Body of pancreas (tissue), 4 donors: ENCODE data around the gene RTKN2. TPM values are rescaled to one million over a fixed set of nuclear protein-coding genes. Genes with fewer than 3 reads are reported as not detected.

Source experiments
- ATAC-seq: fragments of 150-250 bp; one replicate; pipeline ENCODE4 v1.9.1; 2016
- DNase-seq, 4 donors: peaks; one replicate each; pipeline ENCODE4 v3.0.0-alpha.2; 2019
- H3K27ac ChIP-seq, 4 donors: fragments of 200-600 bp; sonication (generic); 1 replicate in 3 of 4; 2 replicates in 1 of 4; pipeline versions ENCODE4 v1.5.1 to v1.6.1; 2016 to 2019; ENCODE audit warnings: mild to moderate bottlenecking in 1 of 4, mixed read lengths in 1 of 4, moderate library complexity in 1 of 4
- H3K27me3 ChIP-seq, 2 donors: fragments of 200-600 bp; sonication (generic); one replicate each; pipeline ENCODE4 v1.6.0; 2016; ENCODE audit warnings: mild to moderate bottlenecking in 1 of 2
- H3K36me3 ChIP-seq, 2 donors: fragments of 200-600 bp; sonication (generic); replicated peaks in 1 of 2; 2 replicates each; pipeline ENCODE4 v1.5.1; 2016; ENCODE audit warnings: low read depth in 2 of 2; ENCODE audit not compliant: insufficient read depth in 1 of 2
- H3K4me1 ChIP-seq: fragments of 200-600 bp; sonication (generic); one replicate; pipeline ENCODE4 v1.6.0; 2016
- H3K4me3 ChIP-seq, 2 donors: fragments of 200-600 bp; sonication (generic); 1 replicate in 1 of 2; 2 replicates in 1 of 2; pipeline ENCODE4 v1.5.1; 2016 to 2019
- H3K9me3 ChIP-seq, 3 donors: fragments of 200-600 bp; sonication (generic); 1 replicate in 2 of 3; 2 replicates in 1 of 3; pipeline ENCODE4 v1.5.1; 2016
- CTCF ChIP-seq, 7 experiments: fragments of 450-650 bp in 4 of 7; fragments of 200-600 bp in 3 of 7; sonication (generic) in 3 of 7; IDR thresholded peaks; one replicate each; pipeline ENCODE4 v1.5.1; 2016 to 2019; ENCODE audit warnings: antibody characterized with exemption in 7 of 7
- POLR2A ChIP-seq, 3 donors: fragments of 450-650 bp; IDR thresholded peaks; one replicate each; pipeline ENCODE4 v1.6.1; 2016; ENCODE audit warnings: antibody characterized with exemption in 3 of 3, mild to moderate bottlenecking in 2 of 3
- WGBS, 2 donors: methylation state at CpG; one replicate each; pipeline ENCODE4 v1.1.5; 2017; 5-methylcytosine and 5-hydroxymethylcytosine counted together
- intact Hi-C: fragments of 100-400 bp; cut with DNase I; formaldehyde crosslinking; loops from one replicate; pipeline ENCODE4 v1.15.1; 2023
- total RNA-seq, 2 donors: library from RNA; depleted of rRNA; stranded (reverse); fragments of >200 nt; gene quantifications; one replicate each; pipeline ENCODE4 v1.1.0, GENCODE V29; 2016

The RTKN2 gene
- total RNA-seq, 2 donors from 2014 or later: 0.33 TPM; not detected in 1

DNA sequence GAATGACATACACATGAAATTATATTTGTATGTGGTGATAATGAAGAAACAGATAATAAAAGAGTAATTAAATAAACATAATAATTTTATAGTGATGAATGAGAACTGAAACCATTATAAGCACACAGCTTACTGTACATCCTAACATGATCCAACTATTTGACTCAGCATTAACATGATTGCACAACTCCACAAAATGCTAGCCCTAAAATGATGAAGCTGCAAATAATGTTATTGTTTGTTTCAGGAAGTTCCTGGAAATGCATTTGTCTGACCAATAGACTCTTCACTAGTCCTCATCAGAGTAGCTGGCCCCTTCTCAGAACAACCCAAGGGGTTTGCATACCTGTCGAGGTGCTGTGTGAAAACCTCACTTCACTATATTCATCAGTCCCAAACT lies 115.5 kb downstream of the RTKN2 start:
- ATAC-seq (no peak), DNase-seq (peak in 1 of 4 donors; percentile 5)
- Histone ChIP-seq H3K9me3 (no peaks in the 10 kb centered on the region), H3K27me3 (no peaks in the 10 kb centered on the region), H3K27ac (no peak overlapping the region), H3K4me1 (no peaks in the 10 kb centered on the region), H3K36me3 (no peaks in the 10 kb centered on the region), H3K4me3 (no peak overlapping the region)
- intact Hi-C loops: no loop called here
- 89 to 95% methylated on average over 1 of the region's 1 CpG for WGBS, 2 donors
- TF ChIP-seq POLR2A (IDR thresholded peaks at IDR 0.05) (no peak), CTCF (IDR thresholded peaks at IDR 0.05) (no peak)

DNA sequence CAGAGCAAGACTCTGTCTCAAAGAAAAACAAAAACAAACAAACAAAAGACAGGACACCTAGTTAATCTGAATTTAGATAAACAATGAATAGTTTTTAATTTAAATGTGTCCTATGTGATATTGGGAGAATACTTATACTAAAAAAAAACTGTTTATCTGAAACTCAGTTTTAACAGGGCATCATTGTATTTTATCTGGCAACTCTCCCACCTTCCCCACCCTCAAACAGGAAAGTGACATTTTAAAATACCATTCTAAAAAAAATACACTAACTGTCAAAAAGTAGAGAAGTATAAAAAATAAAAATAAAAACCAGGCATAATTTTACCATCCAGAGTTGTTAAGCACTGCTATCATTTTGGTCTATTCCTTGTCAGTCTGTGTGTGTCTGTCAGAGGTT lies 119.0 kb downstream of the RTKN2 start:
- H3K27ac ChIP-seq: no peak overlapping the region
- no peaks in the 10 kb centered on the region for H3K4me1 ChIP-seq
- TF ChIP-seq POLR2A (IDR thresholded peaks at IDR 0.05) (no peak), CTCF (IDR thresholded peaks at IDR 0.05) (no peak)
- H3K9me3 ChIP-seq: no peaks in the 10 kb centered on the region
- no peaks in the 10 kb centered on the region for H3K36me3 ChIP-seq
- intact Hi-C loops: no loop called here
- ATAC-seq (no peak), DNase-seq (no peak)
- H3K4me3 ChIP-seq: no peak overlapping the region
- H3K27me3 ChIP-seq: no peaks in the 10 kb centered on the region

GRCh38 chr10:62148155-62148554 lies 120.5 kb downstream of the RTKN2 start:
- intact Hi-C loops: no loop called here

DNA sequence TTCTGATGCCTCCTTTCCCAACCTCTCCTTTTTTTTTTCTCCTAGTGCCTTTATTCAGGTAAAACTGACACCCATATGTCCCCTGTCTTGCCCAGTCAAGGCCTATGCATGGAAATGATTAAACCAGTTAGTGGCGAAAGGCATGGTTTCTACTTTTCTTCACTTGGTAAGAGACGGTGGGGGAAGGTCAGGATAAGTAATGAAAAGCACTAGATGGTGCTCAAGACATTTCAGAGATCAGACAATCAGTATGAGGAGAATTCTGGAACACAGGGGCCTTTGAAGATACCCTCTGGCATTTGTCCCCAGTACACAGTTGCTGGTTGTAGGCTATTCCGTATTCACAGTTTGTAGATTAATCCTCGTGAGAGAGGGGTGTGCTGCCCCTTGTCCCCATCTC lies 121.2 kb downstream of the RTKN2 start:
- TF ChIP-seq POLR2A (IDR thresholded peaks at IDR 0.05) (no peak), CTCF (IDR thresholded peaks at IDR 0.05) (no peak)
- Histone ChIP-seq H3K27ac (no peak overlapping the region), H3K4me1 (no peaks in the 10 kb centered on the region), H3K9me3 (peaks cover 0 to 5% (median 0%) of the 10 kb centered on the region in 3 donors), H3K36me3 (no peaks in the 10 kb centered on the region), H3K4me3 (no peak overlapping the region), H3K27me3 (no peaks in the 10 kb centered on the region)
- intact Hi-C loops: no loop called here
- 76 to 85% methylated on average over 4 of the region's 4 CpGs for WGBS, 2 donors
- ATAC-seq: no peak
- no peak for DNase-seq

More at GRCh38 chr10:62148155-62148554, 120.5 kb downstream of the RTKN2 start:
- Histone ChIP-seq H3K4me1 (no peaks in the 10 kb centered on the region), H3K27ac (no peak overlapping the region), H3K4me3 (no peak overlapping the region), H3K27me3 (no peaks in the 10 kb centered on the region), H3K36me3 (no peaks in the 10 kb centered on the region), H3K9me3 (peaks cover 0 to 1% (median 0%) of the 10 kb centered on the region in 3 donors)
- DNase-seq (no peak), ATAC-seq (no peak)
- WGBS, 2 donors: 58 to 76% methylated on average over 3 of the region's 3 CpGs
- TF ChIP-seq CTCF (IDR thresholded peaks at IDR 0.05): no peak
- no peak for TF ChIP-seq POLR2A (IDR thresholded peaks at IDR 0.05)

DNA sequence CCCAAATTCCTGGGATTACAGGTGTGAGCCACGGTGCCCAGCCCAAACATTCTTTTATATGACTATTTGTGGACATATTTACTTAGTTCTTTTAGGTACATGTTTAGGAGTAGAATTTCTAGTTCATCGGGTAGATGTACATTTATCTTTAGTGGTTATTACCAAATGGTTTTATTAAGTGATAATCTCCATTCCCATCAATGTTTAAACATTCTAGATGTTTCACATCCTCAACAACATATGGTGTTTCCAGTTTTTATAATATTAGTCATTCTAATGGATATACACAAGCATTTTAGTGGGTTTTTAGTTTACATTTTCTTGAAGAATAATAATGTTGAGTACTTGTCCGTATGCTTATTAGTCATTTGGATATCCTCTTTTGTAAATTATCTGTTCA lies 131.7 kb downstream of the RTKN2 start:
- intact Hi-C loops: no loop called here
- H3K27ac ChIP-seq: no peak overlapping the region
- no peak for DNase-seq
- TF ChIP-seq POLR2A (IDR thresholded peaks at IDR 0.05): no peak
- no peak for TF ChIP-seq CTCF (IDR thresholded peaks at IDR 0.05)
- no peaks in the 10 kb centered on the region for H3K9me3 ChIP-seq
- WGBS, 2 donors: 73 to 85% methylated on average over 3 of the region's 3 CpGs
- no peaks in the 10 kb centered on the region for H3K27me3 ChIP-seq
- H3K4me1 ChIP-seq: no peaks in the 10 kb centered on the region
- no peak for ATAC-seq
- H3K36me3 ChIP-seq: no peaks in the 10 kb centered on the region
- H3K4me3 ChIP-seq: no peak overlapping the region
